Prostate gland (tissue), 2 donors: ENCODE results near the gene ZNF300. TPM values are rescaled to one million over a fixed set of nuclear protein-coding genes. Genes with fewer than 3 reads are reported as not detected.
A peak's percentile ranks its signal among the peaks of the same experiment; 100 is the strongest.

Experiments
- DNase-seq: peaks from one replicate; pipeline ENCODE4 v3.0.0-alpha.2; 2019; ENCODE audit warnings: low spot score
- H3K27ac ChIP-seq, 2 donors: fragments of 200-600 bp; sonication (generic); 2 replicates each; pipeline ENCODE4 v1.5.1; 2017 to 2019
- H3K27me3 ChIP-seq: fragments of 200-600 bp; sonication (generic); replicated peaks from 2 replicates; pipeline ENCODE4 v1.5.1; 2019; ENCODE audit not compliant: insufficient read depth
- H3K36me3 ChIP-seq, 2 donors: fragments of 200-600 bp; sonication (generic); 1 replicate in 1 of 2; 2 replicates in 1 of 2; pipeline versions ENCODE4 v1.5.1 to v1.8.1; 2017 to 2019
- H3K4me1 ChIP-seq: fragments of 200-600 bp; sonication (generic); replicated peaks from 2 replicates; pipeline ENCODE4 v1.5.1; 2019
- H3K4me3 ChIP-seq, 2 donors: fragments of 200-600 bp; sonication (generic); 2 replicates each; pipeline ENCODE4 v1.5.1; 2017 to 2019
- H3K9me3 ChIP-seq: fragments of 200-600 bp; sonication (generic); 2 replicates; pipeline ENCODE4 v1.5.1; 2017
- POLR2A ChIP-seq: fragments of 450-650 bp; IDR thresholded peaks from one replicate; pipeline ENCODE4 v1.6.1; 2016; ENCODE audit warnings: antibody characterized with exemption, mild to moderate bottlenecking
- POLR2AphosphoS5 ChIP-seq: sonication (generic); formaldehyde crosslinking; IDR thresholded peaks from one replicate; pipeline ENCODE4 v1.6.1; 2017; ENCODE audit warnings: antibody characterized with exemption
- WGBS: methylation state at CpG from one replicate; pipeline ENCODE4 v1.1.5; 2018; 5-methylcytosine and 5-hydroxymethylcytosine counted together
- intact Hi-C: fragments of 100-400 bp; cut with DNase I; formaldehyde crosslinking; loops from one replicate; pipeline ENCODE4 v1.14.2; 2022
- total RNA-seq, 2 donors: library from RNA; depleted of rRNA; stranded (reverse); fragments of >200 nt; gene quantifications; one replicate each; pipeline ENCODE4 v1.1.0, GENCODE V29; 2016
- TF ChIP-seq, protein P1 (sequence below), 4 experiments: fragments of 200-600 bp in 2 of 4; fragments of 450-650 bp in 2 of 4; sonication (generic) in 2 of 4; IDR thresholded peaks; 1 replicate in 3 of 4; 2 replicates in 1 of 4; pipeline ENCODE4 v1.5.1; 2016 to 2019; ENCODE audit warnings: antibody characterized with exemption in 4 of 4, mild to moderate bottlenecking in 2 of 4, moderate library complexity in 2 of 4

ZNF300 gene
- 1 to 10 TPM; 4.6 to 6.7 TPM for total RNA-seq

DNA sequence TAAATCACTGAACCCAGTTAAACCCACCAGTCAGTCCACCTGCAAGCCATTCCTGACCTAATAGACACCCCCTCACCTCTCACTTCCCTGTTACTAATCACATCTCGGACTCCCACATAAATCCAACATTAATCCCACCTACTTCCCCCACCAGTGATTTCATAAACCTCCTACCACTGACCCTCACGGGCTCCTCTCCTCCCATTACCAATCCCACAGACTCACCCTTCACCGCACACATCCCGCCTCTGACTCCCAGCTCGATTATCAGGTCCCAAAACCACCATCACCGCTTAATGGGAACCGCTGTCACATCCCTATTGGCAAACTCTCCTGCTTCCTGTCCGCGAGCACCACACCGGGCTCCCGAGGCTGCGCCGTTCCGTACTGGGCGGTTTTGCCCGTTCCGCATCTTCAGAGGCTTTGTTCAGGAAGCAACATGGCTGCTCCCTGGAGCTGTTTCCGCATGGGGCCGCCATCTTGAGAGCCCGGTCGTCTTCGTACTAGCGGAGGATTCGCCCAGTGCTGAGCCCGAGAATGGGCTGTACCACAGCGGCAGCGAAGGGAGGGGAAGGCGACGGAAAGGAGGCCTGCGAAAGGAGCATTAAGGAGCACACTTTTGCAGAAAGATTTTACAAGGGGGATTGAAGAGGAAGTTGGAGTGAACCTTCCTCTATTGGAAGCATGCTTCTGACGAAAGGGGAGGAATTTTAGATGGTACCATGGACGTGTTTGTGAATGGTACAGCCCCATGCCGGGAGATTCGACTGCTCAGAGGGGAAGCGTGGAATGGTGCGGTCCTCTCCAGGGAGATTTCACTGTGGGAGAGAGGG, at the start of gene ZNF300:
Gene ZNF300, minus strand, starts transcription at position 502 of the 833 bp plus-strand sequence. CDS start 1,825 bp downstream, outside the sequence.
- H3K9me3 ChIP-seq, result no peaks in the 10 kb centered on the region
- peak; percentile 82 for DNase-seq
- no peaks in the 10 kb centered on the region for H3K4me1 ChIP-seq
- TF ChIP-seq POLR2A, result no peak
- TF ChIP-seq, protein P1, sequence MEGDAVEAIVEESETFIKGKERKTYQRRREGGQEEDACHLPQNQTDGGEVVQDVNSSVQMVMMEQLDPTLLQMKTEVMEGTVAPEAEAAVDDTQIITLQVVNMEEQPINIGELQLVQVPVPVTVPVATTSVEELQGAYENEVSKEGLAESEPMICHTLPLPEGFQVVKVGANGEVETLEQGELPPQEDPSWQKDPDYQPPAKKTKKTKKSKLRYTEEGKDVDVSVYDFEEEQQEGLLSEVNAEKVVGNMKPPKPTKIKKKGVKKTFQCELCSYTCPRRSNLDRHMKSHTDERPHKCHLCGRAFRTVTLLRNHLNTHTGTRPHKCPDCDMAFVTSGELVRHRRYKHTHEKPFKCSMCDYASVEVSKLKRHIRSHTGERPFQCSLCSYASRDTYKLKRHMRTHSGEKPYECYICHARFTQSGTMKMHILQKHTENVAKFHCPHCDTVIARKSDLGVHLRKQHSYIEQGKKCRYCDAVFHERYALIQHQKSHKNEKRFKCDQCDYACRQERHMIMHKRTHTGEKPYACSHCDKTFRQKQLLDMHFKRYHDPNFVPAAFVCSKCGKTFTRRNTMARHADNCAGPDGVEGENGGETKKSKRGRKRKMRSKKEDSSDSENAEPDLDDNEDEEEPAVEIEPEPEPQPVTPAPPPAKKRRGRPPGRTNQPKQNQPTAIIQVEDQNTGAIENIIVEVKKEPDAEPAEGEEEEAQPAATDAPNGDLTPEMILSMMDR (IDR thresholded peaks at IDR 0.05), result peak in 1 of 4 experiments; percentile 14
- peak; percentile 89 for TF ChIP-seq POLR2AphosphoS5
- 6% methylated on average over 36 of the region's 36 CpGs for WGBS
- H3K4me3 ChIP-seq, result peak within 1 kb of the TSS; percentile 40 to 44
- peak within 1 kb of the TSS; percentile 48 to 63 for H3K27ac ChIP-seq
- no peaks in the 10 kb centered on the region for H3K27me3 ChIP-seq
- no peaks in the 10 kb centered on the region for H3K36me3 ChIP-seq
- intact Hi-C loops, result no loop called here

DNA sequence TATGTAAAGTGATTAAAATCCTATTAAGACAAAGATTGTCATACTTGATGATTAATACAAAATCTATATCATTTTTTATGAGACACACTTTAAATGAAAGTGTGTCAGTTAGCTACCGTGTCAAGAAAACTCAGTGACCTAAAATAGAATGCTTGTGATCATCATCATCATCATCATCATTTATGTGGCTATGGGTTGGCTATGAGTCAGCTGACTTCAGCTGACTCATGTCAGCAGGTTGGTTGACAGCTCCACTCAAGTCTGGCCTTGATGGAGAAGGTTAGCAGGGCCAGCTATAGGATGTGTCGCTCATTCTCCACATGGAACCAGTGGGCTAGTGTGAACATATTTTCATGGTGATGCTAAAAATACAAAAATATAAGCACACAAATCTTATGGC, 43.8 kb upstream of the ZNF300 start:
- intact Hi-C loops, result no loop called here
- DNase-seq, result no peak
- Histone ChIP-seq H3K4me1 (no peaks in the 10 kb centered on the region), H3K27me3 (no peaks in the 10 kb centered on the region), H3K4me3 (no peak overlapping the region), H3K27ac (no peak overlapping the region), H3K9me3 (no peaks in the 10 kb centered on the region), H3K36me3 (no peaks in the 10 kb centered on the region)
- TF ChIP-seq, protein P1 (IDR thresholded peaks at IDR 0.05), result no peak
- 79% methylated on average over 2 of the region's 2 CpGs for WGBS

- TF ChIP-seq, protein P1 (IDR thresholded peaks at IDR 0.05), result no peak
- peak; percentile 73 for TF ChIP-seq POLR2AphosphoS5
- peak overlapping the region; percentile 39 to 40 for H3K4me3 ChIP-seq
Measured at GRCh38 chr5:150946351-150946905, 41.6 kb upstream of the ZNF300 start.

GRCh38 chr5:150945947-150946346, 41.2 kb upstream of the ZNF300 start:
- peak overlapping the region; percentile 39 to 40 for H3K4me3 ChIP-seq
- H3K4me1 ChIP-seq, result no peaks in the 10 kb centered on the region
- TF ChIP-seq, protein P1 (IDR thresholded peaks at IDR 0.05), result no peak
- no peak for TF ChIP-seq POLR2A
- intact Hi-C loops, result no loop called here
- no peaks in the 10 kb centered on the region for H3K27me3 ChIP-seq
- H3K27ac ChIP-seq, result peak overlapping the region; percentile 59 to 75
- no peaks in the 10 kb centered on the region for H3K9me3 ChIP-seq
- 31% methylated on average over 5 of the region's 5 CpGs for WGBS
- H3K36me3 ChIP-seq, result no peaks in the 10 kb centered on the region
- no peak for DNase-seq

More at GRCh38 chr5:150946351-150946905, 41.6 kb upstream of the ZNF300 start:
- Histone ChIP-seq H3K36me3 (no peaks in the 10 kb centered on the region), H3K27me3 (no peaks in the 10 kb centered on the region), H3K27ac (peak overlapping the region; percentile 59 to 75), H3K9me3 (no peaks in the 10 kb centered on the region), H3K4me1 (no peaks in the 10 kb centered on the region)
- intact Hi-C loops, result no loop called here
- DNase-seq, result peak; percentile 62
- WGBS, result 9% methylated on average over 34 of the region's 34 CpGs

DNA sequence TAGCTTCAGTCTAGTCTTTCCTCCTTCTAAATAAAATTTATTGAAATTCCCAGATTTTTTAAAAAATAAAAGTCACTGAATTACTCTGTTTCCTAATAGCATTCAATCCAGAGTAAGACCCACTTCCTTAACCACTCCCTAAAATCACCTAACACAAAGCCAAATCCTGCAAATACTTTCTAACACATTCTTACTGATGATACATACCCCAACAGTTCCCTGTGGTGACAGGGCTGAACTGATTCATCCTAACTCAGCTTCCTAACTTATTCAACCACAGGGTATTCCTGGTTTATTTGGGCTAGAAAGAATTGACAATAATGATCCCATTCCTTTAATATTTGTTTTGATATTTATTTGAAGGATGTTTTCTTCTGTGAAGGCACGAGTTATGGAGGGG, 40.7 kb upstream of the ZNF300 start:
- H3K27me3 ChIP-seq, result no peaks in the 10 kb centered on the region
- TF ChIP-seq POLR2AphosphoS5 (no peak), POLR2A (no peak)
- TF ChIP-seq, protein P1 (IDR thresholded peaks at IDR 0.05), result no peak
- no peak overlapping the region for H3K4me3 ChIP-seq
- 74% methylated on average over 1 of the region's 1 CpG for WGBS
- no peaks in the 10 kb centered on the region for H3K4me1 ChIP-seq
- H3K9me3 ChIP-seq, result no peaks in the 10 kb centered on the region
- no peak overlapping the region for H3K27ac ChIP-seq
- no peaks in the 10 kb centered on the region for H3K36me3 ChIP-seq
- intact Hi-C loops, result no loop called here
- DNase-seq, result no peak
